ENCODE data around the gene ZNF180.
"Not testable (repeated sequence)": the region's sequence is repeated elsewhere in the genome, so short reads cannot be mapped to it uniquely, and the experiment has no call there.

ZNF180 gene

DNA sequence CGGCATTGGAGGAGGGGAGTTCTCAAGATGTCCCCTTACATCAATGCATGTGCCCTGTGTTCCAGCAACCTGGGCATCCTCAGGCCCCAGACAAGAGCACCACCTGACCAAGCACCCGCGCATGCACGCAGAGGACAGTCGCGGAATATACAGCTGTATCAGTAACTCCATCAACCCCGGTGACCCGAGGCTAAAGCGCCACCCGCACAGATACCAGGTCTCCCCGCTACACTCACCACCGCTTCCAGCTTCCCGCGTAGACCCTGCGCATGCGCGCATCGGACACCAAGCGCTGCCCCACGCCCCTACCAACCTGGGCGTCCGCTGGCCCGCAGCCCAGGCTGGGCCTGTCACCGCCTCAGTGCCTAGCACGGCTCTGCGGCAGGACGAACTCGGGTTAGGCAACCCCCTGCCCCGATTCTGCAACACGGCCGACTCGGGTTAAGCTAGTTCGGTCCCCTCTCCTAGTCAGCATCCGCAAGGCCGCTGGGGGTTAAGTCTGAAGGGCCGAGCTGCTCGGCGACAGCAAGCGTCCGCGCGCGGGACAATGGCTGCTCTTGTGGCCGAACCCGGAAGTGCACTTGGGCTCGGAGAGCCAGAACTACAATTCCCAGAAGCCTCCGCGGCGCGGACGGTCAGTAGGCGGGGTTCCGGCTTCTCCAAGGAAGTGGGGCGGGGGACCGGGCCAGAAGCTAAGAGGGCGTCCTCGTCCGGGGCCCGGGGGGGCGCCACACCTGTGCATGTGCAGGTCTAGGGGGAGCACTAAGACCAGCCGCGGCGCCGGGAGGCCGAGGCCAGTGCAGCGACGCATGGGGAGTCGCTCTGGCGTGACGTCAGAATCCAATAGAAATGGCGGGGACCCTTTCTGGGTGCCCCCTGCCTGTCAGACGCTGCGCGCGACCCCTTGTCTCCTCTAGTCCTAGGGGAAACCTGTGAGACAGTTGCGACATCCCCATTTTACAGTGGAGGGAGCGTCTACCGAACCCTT is at the start of gene ZNF180:
Gene ZNF180 (minus strand): TSS at position 561 of the 988 bp plus-strand sequence. CDS start 3,188 bp downstream, outside the sequence.
- DNase-seq (ENCODE audit: low read depth, low spot score), result peak; percentile 99

DNA sequence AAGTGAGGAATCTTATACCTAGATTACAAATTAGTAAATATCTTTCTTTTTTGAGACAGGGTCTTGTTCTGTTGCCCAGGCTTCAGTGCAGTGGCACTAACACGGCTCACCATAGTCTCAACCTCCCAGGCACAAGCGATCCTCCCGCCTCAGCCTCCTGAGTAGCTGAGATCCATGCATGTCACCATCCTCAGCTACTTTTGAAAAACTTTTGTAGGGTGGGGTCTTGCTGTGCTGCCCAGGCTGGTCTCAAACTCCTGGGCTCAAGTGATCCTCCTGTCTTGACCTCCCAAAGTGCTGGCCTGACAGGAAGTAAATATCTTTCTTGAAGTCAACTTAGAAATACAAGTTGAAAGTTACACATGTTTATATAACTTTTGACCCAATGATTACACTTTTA is 49.2 kb upstream of the ZNF180 start:
- no peak for DNase-seq (ENCODE audit: low read depth, low spot score)

- DNase-seq (ENCODE audit: low read depth, low spot score), result no peak
Measured at GRCh38 chr19:44548736-44549135, 48.4 kb upstream of the ZNF180 start.

DNA sequence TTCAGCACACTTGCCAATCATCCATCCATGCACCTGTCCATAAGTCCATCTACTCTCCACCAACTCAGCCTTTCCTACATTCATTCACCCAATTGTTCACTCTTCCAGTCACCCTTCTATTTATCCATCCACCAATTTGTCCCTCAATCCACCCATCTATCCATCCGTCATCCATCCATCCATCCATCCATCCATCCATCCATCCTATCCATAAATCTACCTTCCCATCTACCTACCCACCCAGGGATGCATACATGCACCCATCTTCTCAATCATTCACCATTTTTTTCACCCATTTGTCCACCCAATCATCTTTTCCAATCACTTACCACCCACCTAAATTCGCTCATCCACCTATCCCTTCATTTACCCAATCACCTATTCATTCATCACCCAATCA is 43.7 kb upstream of the ZNF180 start:
- DNase-seq (ENCODE audit: low read depth, low spot score), result no peak

- no peak for DNase-seq (ENCODE audit: low read depth, low spot score)
Measured at GRCh38 chr19:44542671-44543070, 42.3 kb upstream of the ZNF180 start.

DNA sequence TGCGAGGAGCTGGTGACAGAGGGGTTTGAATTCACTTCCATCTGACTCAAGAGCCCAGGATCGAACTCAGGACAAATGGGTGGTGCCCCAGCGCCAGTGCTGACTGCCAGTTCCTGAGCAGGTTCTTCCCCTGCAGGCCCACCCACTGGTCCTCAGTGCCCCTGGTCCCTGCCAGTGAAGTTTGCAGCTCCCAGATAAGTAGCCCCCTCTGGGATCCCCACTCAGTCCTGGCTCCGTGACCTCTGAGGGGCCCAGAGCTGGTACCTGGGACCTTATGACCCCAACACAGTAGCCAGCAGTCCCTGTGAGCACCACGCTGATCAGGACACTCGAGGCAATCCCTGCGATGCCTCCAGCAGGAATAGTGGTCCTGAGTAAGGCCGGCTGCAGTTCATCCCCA is 40.4 kb upstream of the ZNF180 start:
- DNase-seq (ENCODE audit: low read depth, low spot score), result no peak

GRCh38 chr19:44539991-44540390 is 39.7 kb upstream of the ZNF180 start:
- no peak for DNase-seq (ENCODE audit: low read depth, low spot score)

- no peak for DNase-seq (ENCODE audit: low read depth, low spot score)
Measured at GRCh38 chr19:44539236-44539826, 39.0 kb upstream of the ZNF180 start.

DNA sequence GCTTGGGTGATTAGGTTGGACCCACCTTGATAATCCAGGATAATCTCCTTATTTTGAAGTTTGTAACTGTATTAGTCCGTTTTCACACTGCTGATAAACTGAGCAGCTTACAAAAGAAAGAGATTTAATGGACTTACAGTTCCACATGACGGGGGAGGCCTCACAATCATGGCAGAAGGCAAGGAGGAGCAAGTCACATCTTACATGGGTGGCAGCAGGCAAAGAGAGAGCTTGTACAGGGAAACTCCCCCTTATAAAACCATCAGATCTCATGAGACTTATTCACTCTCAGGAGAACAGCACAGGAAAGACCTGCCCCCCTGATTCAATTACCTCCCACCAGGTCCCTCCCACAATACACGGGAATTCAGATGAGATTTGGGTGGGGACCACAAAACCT is 35.0 kb upstream of the ZNF180 start:
- not testable (repeated sequence) for DNase-seq (ENCODE audit: low read depth, low spot score)

DNA sequence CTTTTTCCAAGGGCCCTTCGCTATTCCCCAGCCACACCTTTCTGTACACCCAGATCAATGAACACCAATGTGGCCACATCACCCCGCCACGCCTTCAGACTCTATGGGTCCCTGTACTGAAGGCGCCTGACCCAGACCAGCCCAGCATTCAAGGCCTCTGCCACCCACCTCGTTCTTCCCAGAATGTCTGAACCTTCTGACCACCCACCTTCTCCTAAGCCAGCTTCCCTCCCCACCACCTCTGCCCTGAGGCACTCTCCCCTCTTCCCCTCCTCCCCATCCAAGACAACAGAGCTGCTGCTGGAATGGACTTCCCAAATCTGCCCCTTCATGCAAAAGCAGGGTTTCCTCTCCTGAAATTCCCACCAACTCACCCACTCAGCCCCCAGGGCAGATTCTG is 32.5 kb upstream of the ZNF180 start:
- peak; percentile 16 for DNase-seq (ENCODE audit: low read depth, low spot score)

DNA sequence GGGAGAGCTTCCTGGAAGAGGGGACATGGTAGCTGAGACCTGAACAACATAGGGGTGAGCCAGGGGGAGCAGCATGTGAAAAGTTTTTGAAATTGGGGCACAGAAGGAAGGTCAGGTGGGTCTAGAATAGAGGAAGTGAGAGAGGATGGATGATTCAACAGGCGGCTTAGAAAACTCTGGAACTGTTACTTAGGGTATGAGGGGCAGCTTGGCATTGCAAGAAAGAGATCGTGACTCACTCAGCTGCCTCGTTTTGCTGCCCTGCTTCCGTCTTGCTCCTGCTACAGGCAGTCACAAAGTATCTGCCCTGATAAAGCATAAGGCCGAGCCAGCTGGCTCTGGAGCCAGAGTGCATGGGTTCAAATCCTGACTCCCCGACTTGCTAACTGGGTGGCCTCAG is 30.5 kb upstream of the ZNF180 start:
- DNase-seq (ENCODE audit: low read depth, low spot score), result no peak

DNA sequence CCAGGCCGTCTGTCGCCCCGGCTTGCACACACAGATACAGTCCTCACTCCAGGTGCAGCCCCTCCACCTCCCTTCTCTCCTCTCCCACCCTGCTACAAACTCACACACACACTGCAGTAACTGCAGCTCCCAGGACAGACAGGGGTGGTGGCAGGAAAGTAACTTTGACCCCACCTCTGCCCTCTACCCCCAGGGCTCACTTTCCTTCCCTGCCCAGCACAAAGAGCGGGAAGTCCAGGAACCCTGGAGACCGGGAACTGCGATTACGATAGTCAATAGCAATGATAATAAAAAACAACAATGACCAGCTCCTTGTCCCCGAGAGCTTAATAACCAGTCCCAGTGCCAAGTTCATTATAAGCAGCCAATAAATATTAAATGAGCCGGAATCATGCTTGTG is 29.2 kb upstream of the ZNF180 start, which contains the start of gene CEACAM20:
Gene CEACAM20 (minus strand): TSS at position 140 of the 400 bp plus-strand sequence. CDS start 166 bp downstream, outside the sequence.
- DNase-seq (ENCODE audit: low read depth, low spot score), result no peak

DNA sequence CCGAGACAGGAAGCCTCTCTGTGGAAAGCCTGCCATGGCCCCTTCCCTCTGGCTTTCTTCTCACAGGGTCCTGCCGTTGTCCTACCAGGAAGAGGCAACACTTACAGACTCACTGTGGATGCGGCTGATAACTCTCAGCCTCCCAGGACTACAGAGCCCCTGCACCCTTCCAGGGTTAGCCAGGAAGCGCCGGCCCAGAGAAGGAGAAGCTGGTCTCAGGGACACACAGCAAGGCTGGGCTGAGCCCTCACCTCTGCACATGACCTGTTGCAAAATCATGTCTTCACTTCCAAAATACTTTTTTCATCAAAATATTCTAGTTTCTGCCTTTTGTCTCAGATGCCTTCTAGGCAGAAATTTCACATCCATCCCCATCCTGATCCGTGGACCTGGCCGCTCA is 27.2 kb upstream of the ZNF180 start:
- no peak for DNase-seq (ENCODE audit: low read depth, low spot score)

DNA sequence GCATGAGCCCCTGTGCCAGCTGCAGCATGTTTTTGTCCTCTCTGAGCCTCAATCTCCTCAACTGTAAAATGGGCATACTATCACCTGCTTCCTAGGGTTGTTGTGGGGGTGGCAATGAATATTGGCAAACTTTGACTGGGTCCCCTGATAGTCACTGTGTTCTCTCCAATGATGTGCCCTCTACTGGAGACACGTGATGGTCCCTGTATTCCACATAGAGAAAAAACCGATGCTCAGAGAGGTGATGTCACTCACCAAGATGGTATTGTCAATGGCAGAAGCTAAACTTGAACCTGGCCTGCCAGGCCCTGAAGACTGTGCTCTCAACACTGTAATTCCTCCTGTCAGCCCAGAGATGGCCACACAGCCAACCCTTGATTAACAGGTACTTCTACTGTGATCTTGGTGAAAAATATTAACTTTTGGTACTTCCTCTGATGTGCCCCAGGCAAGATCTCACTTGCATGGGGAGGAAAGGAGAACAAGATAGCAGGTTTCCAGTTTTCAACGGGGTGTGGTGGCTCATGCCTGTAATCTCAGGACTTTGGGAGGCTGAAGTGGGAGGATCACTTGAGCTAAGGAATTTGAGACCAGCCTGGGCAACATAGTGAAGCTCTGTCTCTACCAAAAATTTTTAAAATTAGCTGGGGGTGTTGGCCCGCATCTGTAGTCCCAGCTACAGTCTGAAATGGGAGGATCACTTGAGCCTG is 25.6 kb upstream of the ZNF180 start:
- DNase-seq (ENCODE audit: low read depth, low spot score), result no peak

DNA sequence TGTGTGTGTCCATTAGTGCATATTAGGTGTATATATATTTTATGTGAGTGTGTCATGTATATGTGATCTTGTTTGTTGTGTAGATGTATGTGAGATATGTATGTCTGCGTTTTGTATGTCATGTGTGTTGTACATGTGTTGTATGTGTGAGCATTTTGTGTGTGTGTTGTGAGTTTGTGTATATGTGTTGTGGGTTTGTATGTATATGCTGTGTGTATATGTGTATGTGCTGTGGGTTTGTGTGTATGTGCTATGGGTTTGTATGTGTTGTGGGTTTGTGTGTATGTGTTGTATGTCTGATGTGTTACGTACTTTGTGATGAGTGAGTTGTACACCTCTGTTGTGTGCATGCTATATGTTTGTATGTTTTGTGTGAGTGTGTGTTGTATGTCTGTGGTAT is 21.0 kb upstream of the ZNF180 start:
- DNase-seq (ENCODE audit: low read depth, low spot score), result no peak

DNA sequence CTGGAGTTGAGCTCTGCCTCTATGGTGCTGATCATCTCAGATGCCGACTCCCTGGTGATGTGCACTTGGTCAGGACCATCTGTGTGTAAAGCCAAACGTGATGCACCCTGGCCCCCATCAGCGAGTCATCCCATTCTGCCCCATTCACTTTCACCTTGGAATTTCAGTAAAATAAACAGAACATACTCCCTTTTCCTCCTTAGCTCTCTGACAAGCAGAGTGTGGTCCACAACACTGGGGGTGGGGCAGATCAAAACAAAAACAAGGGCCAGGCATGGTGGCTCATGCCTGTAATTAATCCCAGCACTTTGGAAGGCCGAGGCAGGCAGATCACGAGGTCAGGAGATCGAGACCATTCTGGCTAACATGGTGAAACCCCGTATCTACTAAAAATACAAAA is 16.8 kb upstream of the ZNF180 start:
- DNase-seq (ENCODE audit: low read depth, low spot score), result no peak

GRCh38 chr19:44515907-44516306 is 15.6 kb upstream of the ZNF180 start:
- no peak for DNase-seq (ENCODE audit: low read depth, low spot score)

DNA sequence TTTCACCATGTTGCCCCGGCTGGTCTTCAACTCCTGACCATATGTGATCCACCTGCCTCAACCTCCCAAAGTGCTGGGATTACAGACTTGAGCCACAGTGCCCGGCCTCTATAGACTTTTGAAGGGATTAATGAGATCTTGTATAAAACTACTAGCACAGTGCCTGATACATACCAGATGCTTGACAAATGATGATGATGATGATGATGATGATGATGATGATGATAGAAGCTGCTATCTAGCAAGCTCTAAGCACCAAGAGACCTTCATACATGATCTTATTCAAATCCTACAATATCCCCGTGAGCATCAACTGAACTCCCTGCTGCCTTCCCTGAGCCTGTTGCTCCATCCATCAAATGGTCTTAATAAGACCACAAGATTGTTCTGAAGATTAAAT is 14.7 kb upstream of the ZNF180 start:
- DNase-seq (ENCODE audit: low read depth, low spot score), result no peak

GRCh38 chr19:44512326-44513298 is 12.3 kb upstream of the ZNF180 start:
- DNase-seq (ENCODE audit: low read depth, low spot score), result peak; percentile 74

DNA sequence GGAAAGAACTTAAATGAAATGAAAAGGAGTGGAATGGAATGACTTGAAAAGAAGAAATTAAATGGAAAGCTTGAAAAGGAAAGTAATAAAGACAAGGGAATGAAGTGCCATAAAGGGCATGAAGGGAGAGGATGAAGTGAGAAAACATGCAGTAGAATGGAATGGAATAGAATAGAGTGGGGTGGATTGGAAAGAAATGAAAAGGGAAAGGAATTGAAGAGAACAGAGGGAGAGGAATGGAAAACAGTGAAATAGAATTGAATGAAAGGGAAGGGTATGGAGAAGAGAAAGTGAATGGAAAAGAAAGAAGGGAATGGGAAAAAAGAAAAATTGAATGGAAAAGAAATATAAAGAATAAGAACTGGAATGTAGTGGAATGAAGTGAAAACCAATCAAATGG is 9.2 kb upstream of the ZNF180 start:
- no peak for DNase-seq (ENCODE audit: low read depth, low spot score)

GRCh38 chr19:44499559-44499958 is 763 bp downstream of the ZNF180 start:
- no peak for DNase-seq (ENCODE audit: low read depth, low spot score)

Measured in ELF-1 (cell line).